NCI-H146 treated with DMSO at 0.1 percent for 48 hours (cell line): Measurements from ENCODE around the gene GLRA2.
"Not testable (repeated sequence)": the region's sequence is repeated elsewhere in the genome, so short reads cannot be mapped to it uniquely, and the experiment has no call there.

Experiments used
- DNase-seq: peaks from one replicate; lab custom pipeline; 2025; ENCODE audit not compliant: unreplicated experiment; lab: John Stamatoyannopoulos, UW

Gene GLRA2

DNA sequence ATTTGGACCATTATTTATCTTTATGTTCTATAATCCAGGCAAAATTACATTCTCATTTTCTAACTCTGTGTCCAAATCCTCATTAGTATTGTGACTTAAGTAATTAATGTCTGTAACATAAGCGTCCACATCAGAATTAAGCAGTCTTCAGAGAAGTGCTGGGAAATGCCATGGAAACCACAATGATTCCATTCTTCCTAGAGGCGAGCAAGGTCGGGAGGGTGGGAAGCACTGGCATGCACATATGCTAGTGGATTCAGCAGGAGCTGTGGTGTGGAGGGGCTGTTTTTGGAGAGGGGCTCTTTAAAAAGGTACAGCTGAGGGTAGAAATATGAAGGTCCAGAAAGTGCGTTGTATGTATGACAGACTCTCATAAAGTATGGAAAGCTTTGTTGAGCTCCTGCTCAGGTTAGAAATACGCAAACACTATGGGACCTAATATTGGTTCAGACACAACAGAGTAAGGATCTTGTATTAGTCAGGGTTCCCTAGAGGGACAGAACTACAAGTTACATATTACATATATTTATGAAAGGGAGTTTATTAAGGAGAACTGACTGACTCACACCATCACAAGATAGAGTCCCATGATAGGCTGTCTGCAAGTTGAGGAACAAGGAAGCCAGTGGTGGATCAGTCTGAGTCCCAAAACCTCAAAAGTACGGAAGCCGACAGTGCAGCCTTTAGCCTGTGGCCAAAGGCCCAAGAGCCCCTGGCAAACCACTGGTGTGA lies 61.5 kb downstream of the GLRA2 start:
- no peak for DNase-seq

DNA sequence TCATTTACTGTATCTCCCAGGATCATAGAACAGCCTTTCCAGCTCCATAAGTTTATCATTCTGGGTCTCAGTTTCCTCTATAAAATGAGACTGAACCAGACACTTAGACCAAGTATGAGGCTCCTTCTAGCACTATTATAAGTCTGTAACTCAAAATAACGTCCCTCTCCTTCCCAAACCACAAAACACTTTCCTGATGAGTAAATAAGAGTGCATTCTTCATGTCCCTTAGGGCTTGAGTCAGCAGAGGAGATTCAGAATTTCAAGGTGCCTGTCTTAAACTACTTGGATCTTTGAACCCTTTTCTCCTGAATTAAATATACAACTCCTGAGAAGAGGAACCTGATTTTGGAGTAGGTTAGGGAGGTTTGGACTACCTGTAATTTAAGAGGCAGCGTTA lies 62.6 kb downstream of the GLRA2 start:
- DNase-seq = no peak

DNA sequence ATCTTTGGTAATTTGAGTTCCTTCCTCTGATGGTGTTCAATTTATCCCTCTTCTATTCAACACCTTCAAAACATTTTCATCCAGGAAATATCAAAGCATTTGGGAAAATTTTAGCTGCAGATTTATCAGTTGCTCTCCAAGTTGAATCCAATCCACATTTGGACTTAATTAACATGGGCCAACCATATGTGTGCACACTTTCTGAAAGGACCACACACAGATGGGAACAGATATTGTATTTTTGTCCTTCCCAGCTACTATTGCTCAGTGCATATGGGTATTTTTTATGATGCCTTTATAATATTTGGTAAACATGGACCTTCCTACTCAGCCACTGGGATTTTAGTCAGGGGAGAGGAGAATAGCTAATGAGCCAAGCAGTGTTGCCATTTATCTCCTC lies 65.2 kb downstream of the GLRA2 start:
- no peak for DNase-seq

DNA sequence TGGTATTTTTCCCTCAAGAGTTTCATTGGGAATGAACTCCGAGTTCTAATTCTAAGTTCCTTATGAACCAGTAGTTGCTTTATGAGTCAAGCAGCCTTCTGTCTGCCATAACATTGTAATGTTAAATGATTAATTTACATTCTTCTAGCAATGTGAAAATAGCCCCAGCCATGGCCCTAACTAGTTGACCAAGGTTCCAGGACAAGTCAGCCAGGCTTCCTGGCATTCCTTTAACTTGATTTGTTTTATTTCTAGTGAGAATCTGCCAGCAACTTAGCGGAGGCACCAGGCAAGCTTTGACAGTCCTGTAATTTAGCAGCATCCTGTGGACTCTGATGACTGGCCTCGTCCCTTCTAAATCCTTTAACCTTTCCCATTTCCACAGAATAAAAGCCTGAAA lies 69.0 kb downstream of the GLRA2 start:
- no peak for DNase-seq

DNA sequence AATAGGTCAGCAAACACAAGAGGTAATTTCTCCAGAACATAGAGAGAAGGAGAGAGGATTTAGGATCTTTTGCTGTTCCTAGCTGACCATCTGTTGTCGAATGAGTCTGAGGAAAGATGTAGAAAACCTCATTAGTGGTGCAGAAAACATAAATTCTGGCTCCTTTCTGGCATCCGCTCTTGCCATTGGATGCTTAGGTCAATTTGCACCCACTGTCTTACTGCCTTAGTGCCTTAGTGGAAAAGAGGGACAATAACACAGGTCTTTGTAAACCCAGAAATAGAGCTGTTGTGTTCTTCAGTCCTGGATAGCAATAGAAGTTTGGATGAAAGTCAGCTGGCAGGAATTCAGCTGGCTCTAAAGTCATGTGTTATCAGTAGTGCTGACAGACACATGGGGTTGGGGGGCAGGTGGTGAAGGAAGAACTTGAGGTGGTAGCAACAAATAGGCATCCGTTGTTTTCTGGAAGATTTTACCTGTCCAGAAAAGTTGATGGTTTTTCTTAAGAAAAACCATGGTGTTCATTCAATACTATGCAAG lies 78.2 kb downstream of the GLRA2 start:
- no peak for DNase-seq

DNA sequence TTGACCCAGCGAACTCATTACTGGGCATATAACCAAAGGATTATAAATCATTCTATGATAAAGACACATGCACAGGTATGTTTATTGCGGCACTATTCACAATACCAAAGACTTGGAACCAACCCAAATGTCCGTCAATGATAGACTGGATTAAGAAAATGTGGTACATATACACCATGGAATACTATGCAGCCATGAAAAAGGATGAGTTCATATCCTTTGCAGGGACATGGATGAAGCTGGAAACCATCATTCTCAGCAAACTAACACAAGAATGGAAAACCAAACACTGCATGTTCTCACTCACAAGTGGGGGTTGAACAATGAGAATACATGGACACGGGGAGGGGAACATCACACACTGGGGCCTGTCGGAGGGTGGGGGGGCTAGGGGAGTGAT lies 83.1 kb downstream of the GLRA2 start:
- not testable (repeated sequence) for DNase-seq

DNA sequence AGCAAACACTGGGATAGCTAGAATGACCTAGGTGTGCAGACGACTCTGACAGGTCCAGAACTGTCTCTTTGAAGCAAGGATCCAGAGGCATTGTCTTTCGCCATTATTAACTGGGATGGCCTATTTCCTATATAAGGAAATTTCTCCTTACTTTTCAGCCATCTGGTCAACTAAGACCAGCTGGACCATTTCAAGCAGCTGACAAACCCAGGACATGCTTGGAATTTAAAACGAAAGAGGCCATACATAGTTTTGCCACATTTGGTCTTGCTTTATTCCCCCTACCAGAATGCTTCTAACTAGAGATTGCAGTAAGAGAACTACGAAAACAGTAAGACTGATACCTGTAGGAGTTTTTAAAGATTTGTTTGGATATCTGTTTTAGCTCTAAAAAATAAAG lies 87.0 kb downstream of the GLRA2 start:
- DNase-seq = no peak

DNA sequence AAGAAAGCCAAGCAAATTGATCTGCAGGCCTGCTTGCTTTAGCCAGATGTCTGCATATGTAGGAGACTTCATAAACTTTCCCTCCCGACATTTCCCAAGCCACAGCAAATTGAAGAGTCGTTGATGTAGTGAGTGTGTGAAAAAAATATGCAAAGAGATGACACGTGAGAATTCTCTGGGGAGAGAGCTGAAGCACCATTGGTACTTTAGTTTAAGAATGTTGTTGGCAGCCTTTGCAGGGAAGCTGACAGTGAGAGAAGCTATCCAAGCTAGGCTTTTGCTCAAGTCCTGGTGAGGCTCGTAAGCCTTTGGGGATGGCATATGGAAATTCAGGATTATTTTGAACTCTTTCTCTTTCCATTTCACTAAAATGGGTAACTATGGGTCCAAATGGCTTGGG lies 87.5 kb downstream of the GLRA2 start:
- DNase-seq = no peak

DNA sequence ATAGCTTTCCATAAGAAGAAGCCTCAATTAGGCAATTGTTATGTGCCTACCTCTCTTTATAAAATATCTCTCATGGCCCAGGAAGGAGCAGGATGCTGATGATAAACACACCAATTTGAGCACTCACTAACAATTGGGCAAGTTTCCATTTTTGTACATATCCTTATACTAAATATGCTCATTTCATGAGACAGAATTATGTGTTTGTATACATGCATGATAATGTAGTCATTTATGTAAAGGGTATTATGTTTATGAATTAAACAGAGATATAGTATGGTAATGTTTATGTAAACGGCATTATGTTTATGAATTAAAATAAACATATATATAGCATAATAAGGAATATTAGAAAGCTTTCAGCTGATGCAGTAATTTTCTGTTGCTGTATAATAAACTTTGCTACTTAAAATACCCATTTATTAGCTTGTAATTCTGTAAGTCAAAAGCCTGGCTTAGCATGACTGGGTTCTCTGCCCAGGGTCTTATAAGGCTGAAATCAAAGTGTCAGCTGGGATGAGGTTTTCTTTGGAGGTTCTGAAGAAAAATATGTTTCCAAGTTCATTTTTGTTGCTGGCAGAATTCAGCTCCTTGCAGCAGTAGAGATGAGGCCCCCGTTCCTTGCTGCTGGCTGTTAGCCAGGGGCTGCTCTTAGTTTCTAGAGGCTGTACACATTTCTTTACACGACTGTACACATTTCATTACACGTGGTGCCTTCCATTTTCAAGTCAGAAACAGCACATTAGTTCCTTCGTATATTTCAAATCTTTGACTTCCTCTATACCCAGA lies 89.0 kb downstream of the GLRA2 start:
- DNase-seq = no peak

DNA sequence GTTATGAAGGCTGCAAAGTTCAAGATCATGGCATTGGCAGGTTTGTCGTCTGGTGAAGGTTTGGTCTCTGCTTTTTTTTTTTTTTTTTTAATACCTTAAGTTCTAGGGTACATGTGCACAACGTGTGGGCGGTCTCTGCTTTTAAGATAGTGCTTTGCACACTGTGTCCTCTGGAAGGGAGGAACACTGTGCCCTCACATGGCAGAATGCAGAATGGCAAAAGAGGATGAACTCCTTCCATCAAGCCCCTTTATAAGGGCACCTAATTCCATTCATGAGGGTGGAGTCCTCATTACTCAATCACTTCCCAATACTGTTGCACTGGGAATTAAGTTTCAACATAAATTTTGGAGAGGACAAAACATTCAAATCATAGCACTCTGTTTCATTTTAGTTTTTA lies 101.4 kb downstream of the GLRA2 start:
- DNase-seq = no peak

DNA sequence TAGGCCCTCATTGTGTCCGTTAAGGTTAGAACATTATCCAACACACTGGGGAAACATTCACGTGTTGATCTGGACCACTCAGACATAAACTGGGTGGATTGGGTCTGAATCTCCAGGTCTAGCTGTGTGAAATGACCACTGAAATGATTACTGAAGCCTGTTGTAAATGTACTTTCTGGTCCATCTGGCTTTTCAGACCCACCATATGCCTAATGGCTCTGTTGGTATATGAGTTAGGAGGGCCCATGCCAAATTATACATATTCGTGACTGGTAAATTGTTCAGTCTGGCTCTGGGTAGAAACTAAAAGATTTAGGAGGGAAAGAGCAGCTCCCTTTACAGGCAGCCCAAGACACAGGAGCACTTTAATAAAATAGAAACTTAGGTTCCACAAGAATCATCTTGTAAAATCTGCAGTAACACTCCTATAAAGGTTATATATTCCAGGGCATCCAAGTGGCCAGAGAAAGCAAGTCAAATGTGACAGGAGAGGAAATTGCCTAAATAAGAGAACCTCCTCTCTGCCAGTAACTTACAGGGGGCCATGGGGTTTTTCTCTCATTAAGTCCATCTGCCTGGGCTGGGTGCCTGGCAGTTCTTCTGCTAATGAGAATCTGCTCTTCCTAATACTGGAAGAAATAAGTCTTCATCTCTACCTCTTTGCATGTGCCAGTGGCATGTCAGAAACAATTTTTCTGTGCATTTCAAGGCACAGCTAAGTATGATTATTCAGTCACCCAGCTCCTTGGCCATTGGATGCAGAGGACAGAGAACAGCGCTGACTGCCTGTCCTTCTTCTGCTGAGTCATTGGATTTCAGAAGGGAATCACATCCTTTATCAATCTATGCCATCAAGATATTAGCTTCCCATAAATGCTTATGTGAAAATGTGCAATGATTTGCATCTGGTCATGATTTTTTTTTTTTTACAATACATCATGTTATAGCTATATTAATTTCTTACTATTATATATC lies 112.6 kb downstream of the GLRA2 start:
- no peak for DNase-seq

DNA sequence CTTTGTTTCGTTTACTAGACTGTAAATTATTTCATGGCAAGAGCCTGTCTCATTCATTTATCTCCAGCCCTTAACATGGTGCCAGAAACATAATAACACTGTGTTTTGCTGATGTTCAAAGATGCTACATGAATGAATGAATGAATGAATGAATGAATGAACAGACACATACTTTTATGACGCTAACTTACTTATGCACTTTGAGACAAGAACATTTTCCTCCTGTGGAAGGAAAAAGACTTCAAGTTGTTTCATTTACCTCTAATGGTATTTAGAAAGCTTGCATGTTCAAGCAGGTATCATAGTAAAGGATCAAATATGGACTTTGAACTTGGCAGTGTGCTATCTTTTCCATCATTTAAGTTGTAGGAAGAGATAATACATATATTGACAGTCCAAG lies 131.6 kb downstream of the GLRA2 start:
- DNase-seq = no peak

DNA sequence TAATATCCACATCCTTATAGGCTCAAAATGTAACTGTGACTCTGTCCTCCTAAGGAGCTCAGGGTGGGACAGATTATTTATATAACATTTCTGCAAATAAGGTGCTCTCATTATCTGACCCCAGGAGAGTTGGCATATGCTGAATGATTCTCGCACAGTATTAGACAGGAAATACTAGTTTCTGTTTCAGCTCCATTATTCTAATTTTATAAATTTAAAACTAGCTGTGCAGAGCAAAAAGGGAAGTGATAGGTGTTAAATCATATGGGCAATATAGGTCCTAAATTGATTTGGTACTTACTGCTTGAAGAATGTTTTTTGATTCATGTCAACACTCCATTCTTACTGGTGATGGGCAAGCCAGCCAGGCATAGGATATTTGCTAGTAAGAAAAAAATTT lies 141.5 kb downstream of the GLRA2 start:
- no peak for DNase-seq

DNA sequence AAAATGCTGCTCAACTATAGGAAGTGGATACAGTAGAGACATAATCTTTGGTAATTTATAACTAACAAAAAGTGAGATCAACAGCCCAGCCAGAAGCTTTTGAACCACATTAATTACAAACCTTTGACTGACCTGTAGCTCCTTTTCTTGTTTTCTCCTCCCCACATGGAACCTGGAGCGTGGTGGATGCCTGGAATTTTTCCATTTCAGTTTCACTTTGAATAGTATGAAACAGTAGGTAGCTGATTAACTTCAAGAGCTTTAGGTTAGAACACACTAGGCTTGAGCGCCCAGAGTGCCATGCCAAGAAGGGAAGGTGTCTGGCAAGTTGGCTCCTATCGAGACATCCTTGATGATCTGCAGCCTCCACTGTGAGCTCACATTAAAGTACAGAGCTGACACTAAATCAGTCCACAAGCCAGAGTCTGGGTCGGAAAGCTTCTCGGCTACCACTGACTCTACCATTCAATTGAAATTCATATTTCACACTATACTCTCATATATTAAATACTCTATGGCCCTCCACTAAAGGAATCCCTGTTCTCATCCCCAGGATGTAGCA lies 143.4 kb downstream of the GLRA2 start:
- no peak for DNase-seq

DNA sequence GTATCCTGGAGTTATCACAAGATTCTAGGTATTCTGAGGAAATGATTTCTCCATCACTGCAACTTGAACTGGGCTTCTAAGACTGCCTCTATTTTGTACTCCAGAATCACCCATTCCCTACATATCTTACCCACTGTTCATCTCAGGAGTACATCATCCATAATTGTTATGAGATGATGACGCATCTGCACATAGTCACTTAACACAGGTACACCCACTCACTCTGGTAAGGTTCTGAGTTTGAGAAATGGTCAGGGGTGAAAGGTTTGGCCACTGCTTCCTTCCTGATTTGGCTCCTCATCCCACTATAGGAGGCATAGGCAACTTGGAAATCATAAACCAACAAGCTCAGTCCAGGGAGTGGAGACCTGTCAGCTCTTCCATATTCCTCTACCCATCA lies 143.9 kb downstream of the GLRA2 start:
- DNase-seq = no peak

DNA sequence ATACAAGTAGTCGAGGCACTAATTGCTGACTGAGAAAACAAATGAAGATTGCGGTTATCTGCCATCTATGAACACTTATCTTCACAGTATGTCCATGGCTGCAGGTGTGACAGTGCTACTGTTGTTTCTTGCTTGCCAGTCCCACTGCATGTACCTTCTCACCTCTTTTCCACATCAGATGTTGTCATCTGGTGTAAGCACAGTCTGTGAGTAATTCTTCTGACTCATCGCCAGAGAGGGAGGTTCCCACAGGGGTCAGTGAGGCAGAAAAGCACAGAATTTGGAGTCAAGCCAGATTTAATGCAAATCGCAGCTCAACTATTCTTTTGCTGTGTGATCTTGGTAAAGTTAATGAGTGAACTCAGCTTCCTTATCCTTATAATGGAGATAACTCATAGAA lies 144.4 kb downstream of the GLRA2 start:
- no peak for DNase-seq

DNA sequence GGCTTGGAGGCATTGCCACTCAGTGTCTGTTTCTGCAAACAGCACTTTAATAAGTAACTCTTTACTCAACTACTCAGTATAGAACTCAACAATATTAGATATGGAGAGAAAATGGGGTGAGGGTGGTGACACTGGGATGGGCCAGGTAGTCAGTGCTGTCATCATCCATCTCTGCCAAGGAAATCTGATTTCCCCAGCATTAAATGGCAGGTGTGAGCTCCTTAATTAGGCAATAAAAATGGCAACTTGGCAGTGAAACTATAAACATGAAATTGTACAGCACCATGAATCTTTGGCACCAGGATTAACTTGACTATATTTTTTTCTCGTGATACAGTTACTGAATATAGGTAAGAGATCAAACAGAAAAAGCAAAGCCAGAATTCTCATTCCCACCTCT lies 146.2 kb downstream of the GLRA2 start:
- DNase-seq = no peak

DNA sequence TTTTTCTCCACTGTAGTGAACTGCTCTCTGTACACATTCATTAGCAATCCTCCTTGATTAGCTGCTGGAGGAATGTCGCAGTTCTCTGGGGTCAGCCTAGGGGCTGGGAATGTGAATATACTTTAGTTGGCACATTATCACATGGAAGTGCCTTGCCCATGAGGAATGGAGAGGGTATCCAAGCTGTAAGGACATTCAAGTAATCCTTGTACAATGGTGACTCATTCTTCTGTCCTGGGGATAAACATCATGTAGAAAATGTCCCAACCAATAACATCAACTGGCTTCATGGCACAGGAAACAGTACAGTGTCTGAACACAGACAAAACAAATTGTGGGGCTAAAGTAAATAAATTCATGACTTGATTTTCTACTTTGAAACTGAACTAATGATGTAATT lies 147.1 kb downstream of the GLRA2 start:
- no peak for DNase-seq

DNA sequence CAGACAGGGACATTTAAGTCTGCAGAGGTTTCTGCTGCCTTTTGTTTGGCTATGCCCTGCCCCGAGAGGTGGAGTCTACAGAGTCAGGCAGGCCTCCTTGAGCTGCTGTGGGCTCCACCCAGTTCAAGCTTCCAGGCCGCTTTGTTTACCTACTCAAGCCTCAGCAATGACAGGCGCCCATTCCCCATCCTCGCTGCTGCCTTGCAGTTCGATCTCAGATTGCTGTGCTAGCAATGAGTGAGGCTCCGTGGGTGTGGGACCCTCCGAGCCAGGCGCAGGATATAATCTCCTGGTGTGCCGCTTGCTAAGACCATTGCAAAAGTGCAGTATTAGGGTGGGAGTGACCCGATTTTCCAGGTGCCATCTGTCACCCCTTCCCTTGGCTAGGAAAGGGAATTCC lies 159.0 kb downstream of the GLRA2 start:
- not testable (repeated sequence) for DNase-seq

DNA sequence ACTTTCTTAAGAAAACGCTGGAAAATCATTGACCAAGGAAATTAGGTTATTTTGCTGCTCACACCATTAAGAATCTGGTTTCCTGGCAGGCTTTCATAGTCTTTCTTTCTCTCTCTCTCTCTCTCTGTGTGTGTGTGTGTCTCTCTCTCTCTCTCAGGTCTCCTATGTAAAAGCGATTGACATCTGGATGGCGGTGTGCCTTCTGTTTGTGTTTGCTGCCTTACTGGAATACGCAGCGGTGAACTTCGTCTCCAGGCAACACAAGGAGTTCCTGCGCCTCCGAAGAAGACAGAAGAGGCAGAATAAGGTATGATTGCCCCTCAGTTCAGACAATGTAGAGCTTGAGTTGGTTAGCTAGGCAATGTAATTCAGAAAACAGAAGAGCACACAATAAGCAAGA lies 161.2 kb downstream of the GLRA2 start:
- DNase-seq = no peak

DNA sequence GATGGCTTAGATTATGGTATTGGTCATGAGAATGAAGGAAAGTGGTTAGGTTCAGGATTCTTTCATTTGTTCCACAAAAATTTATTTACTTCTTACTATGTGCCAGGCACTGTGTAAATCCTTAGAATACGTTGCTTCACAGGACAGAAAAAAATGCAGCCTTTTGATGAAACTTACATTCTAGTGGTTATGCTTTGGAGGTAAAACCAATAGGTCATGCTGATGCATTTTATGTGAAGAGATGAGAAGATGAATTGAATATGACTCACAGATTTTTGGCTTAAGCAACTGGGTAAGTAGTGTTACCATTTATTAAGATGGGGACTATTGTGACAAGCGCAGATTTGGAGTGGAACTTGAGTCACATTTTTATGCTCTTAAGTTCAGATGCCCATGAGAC lies 165.3 kb downstream of the GLRA2 start:
- DNase-seq = no peak
